Gastrocnemius medialis (tissue), 4 donors: ENCODE data around the gene CXCL1. TPM values are rescaled to one million over a fixed set of nuclear protein-coding genes. Genes with fewer than 3 reads are reported as not detected.

Experiments
- ATAC-seq, 2 donors: fragments of 150-250 bp; one replicate each; pipeline ENCODE4 v1.9.1; 2016
- DNase-seq, 2 donors: peaks; one replicate each; pipeline ENCODE4 v3.0.0-alpha.2; 2019
- H3K27ac ChIP-seq, 4 donors: fragments of 200-600 bp; sonication (generic); 1 replicate in 1 of 4; 2 replicates in 3 of 4; pipeline ENCODE4 v1.5.1; 2016 to 2018; ENCODE audit warnings: mild to moderate bottlenecking in 2 of 4, moderate library complexity in 1 of 4
- H3K27me3 ChIP-seq, 3 donors: fragments of 200-600 bp; sonication (generic) in 2 of 3; 1 replicate in 1 of 3; 2 replicates in 2 of 3; pipeline versions ENCODE4 v1.5.1 to v1.6.0; 2016 to 2019; ENCODE audit warnings: mild to moderate bottlenecking in 1 of 3, moderate library complexity in 1 of 3
- H3K36me3 ChIP-seq, 2 donors: fragments of 200-600 bp; sonication (generic) in 1 of 2; one replicate each; pipeline ENCODE4 v1.5.1; 2017 to 2018
- H3K4me1 ChIP-seq, 2 donors: fragments of 200-600 bp; sonication (generic) in 1 of 2; one replicate each; pipeline ENCODE4 v1.5.1; 2016 to 2017; ENCODE audit warnings: mild to moderate bottlenecking in 2 of 2
- H3K4me3 ChIP-seq, 4 donors: fragments of 200-600 bp; sonication (generic) in 3 of 4; 1 replicate in 1 of 4; 2 replicates in 3 of 4; pipeline ENCODE4 v1.5.1; 2016 to 2019; ENCODE audit warnings: mild to moderate bottlenecking in 2 of 4
- H3K9me3 ChIP-seq, 3 donors: fragments of 200-600 bp; sonication (generic) in 2 of 3; 1 replicate in 1 of 3; 2 replicates in 2 of 3; pipeline ENCODE4 v1.5.1; 2016 to 2019
- POLR2A ChIP-seq, 2 donors: fragments of 450-650 bp; IDR thresholded peaks; one replicate each; pipeline ENCODE4 v1.6.1; 2017; ENCODE audit warnings: antibody characterized with exemption in 2 of 2, mild to moderate bottlenecking in 2 of 2, moderate library complexity in 2 of 2
- in situ Hi-C, 4 donors: fragments of 200-750 bp; cut with MboI; loops; one replicate each; pipeline versions ENCODE4 v1.15.0 to v1.8.0; 2017; ENCODE audit warnings: low sequenced_read_pairs in 4 of 4
- intact Hi-C: fragments of 100-400 bp; cut with DNase I; formaldehyde crosslinking; loops from one replicate; pipeline ENCODE4 v1.15.1; 2023; ENCODE audit warnings: low total_unique reads
- total RNA-seq, 4 donors: library from RNA; depleted of rRNA; stranded (reverse); fragments of >200 nt; gene quantifications; one replicate each; pipeline versions ENCODE4 v1.1.0 to v1.2.3, GENCODE V29; 2016
- TF ChIP-seq, protein P1 (sequence below), 5 experiments: fragments of 450-650 bp in 3 of 5; fragments of 200-600 bp in 2 of 5; sonication (generic) in 2 of 5; IDR thresholded peaks in 4 of 5; conservative IDR thresholded peaks in 1 of 5; 1 replicate in 4 of 5; 2 replicates in 1 of 5; pipeline ENCODE4 v1.5.1; 2016 to 2019; ENCODE audit warnings: antibody characterized with exemption in 5 of 5, mild to moderate bottlenecking in 3 of 5, moderate library complexity in 3 of 5

The CXCL1 gene
- total RNA-seq, 4 donors from 2014 or later, result 2.7 to 3.2 TPM; not detected in 2

DNA sequence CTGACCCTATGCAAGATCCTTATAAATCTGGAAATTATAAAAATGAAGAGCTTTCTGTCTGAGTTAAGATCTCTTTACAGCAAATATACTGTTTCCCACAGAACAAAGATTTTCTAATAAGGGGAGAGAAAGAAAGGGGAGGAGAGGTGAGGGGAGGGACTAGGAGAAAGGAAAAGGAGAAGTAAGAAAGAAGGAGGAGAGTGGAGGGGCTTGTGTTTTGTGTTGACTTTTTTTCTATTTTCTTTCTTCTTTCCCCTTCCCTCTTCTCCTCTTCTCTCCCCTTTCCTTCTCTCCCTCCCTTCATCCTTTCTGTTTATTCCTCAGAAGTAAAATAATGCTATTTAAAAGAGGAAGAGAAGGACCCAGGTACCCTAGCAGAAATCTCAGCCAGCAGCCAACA lies 26.5 kb upstream of the CXCL1 start:
- intact Hi-C loops, result no loop called here

DNA sequence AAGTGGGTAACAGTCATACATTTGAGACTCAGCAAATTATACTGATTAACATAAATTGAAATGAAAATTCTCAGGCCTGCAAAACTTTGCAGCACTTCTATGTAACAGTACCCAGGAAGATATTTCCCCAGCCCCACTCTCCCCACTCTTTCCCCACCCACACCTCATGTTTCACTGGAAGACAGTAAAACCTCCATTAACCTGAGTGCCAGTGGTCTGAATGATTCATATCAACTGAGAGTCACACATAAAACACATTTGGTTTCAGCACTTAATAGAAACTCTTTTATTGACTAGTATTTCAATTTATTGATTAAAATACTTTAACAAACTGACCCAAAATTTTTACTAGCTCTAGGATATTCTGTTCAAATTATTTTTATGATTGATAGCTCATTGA lies 25.8 kb upstream of the CXCL1 start:
- ATAC-seq (no peak), DNase-seq (no peak)
- Histone ChIP-seq H3K4me3 (no peak overlapping the region), H3K36me3 (no peaks in the 10 kb centered on the region), H3K27me3 (peaks cover 0 to 4% (median 0%) of the 10 kb centered on the region in 3 donors), H3K27ac (no peak overlapping the region), H3K4me1 (no peaks in the 10 kb centered on the region), H3K9me3 (no peaks in the 10 kb centered on the region)
- in situ Hi-C loops, result no loop called here
- TF ChIP-seq, protein P1, sequence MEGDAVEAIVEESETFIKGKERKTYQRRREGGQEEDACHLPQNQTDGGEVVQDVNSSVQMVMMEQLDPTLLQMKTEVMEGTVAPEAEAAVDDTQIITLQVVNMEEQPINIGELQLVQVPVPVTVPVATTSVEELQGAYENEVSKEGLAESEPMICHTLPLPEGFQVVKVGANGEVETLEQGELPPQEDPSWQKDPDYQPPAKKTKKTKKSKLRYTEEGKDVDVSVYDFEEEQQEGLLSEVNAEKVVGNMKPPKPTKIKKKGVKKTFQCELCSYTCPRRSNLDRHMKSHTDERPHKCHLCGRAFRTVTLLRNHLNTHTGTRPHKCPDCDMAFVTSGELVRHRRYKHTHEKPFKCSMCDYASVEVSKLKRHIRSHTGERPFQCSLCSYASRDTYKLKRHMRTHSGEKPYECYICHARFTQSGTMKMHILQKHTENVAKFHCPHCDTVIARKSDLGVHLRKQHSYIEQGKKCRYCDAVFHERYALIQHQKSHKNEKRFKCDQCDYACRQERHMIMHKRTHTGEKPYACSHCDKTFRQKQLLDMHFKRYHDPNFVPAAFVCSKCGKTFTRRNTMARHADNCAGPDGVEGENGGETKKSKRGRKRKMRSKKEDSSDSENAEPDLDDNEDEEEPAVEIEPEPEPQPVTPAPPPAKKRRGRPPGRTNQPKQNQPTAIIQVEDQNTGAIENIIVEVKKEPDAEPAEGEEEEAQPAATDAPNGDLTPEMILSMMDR (IDR thresholded peaks at IDR 0.05 in 4 of 5, conservative IDR thresholded peaks at IDR 0.05 in 1 of 5), result no peak
- no peak for TF ChIP-seq POLR2A (IDR thresholded peaks at IDR 0.05)
- intact Hi-C loops, result no loop called here

More for the DNA sequence above, 26.5 kb upstream of the CXCL1 start:
- no peak overlapping the region for H3K27ac ChIP-seq
- peaks cover 0 to 5% (median 2%) of the 10 kb centered on the region in 3 donors for H3K27me3 ChIP-seq
- H3K36me3 ChIP-seq, result no peaks in the 10 kb centered on the region
- in situ Hi-C loops, result no loop called here
- TF ChIP-seq POLR2A (IDR thresholded peaks at IDR 0.05), result no peak
- TF ChIP-seq, protein P1 (IDR thresholded peaks at IDR 0.05 in 4 of 5, conservative IDR thresholded peaks at IDR 0.05 in 1 of 5), result no peak
- DNase-seq (no peak), ATAC-seq (no peak)
- H3K4me3 ChIP-seq, result no peak overlapping the region
- no peaks in the 10 kb centered on the region for H3K9me3 ChIP-seq
- H3K4me1 ChIP-seq, result no peaks in the 10 kb centered on the region

DNA sequence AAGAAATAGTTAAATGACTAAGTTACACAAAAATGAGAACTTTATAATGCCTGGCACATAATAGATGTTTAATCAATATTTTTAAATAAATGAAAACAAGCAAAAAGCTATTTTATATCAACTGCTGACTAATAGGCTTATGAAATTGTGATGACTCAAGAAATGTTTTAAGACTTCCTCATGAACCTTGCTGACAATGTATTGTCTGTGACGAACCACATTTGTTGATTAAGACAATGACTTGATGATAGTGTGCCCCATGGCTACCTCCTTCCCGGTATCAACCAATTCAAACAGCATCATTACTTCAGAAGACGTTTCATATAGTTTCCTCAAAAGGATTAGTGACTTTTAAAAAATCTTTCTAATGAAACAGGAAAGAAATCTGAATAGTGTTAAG lies 24.8 kb upstream of the CXCL1 start:
- Histone ChIP-seq H3K4me1 (no peaks in the 10 kb centered on the region), H3K27me3 (peaks cover 0 to 3% (median 0%) of the 10 kb centered on the region in 3 donors), H3K9me3 (no peaks in the 10 kb centered on the region), H3K36me3 (no peaks in the 10 kb centered on the region), H3K27ac (no peak overlapping the region), H3K4me3 (no peak overlapping the region)
- TF ChIP-seq, protein P1 (IDR thresholded peaks at IDR 0.05 in 4 of 5, conservative IDR thresholded peaks at IDR 0.05 in 1 of 5), result no peak
- no peak for TF ChIP-seq POLR2A (IDR thresholded peaks at IDR 0.05)
- in situ Hi-C loops (no loop called here), intact Hi-C loops (no loop called here)
- DNase-seq (no peak), ATAC-seq (no peak)

DNA sequence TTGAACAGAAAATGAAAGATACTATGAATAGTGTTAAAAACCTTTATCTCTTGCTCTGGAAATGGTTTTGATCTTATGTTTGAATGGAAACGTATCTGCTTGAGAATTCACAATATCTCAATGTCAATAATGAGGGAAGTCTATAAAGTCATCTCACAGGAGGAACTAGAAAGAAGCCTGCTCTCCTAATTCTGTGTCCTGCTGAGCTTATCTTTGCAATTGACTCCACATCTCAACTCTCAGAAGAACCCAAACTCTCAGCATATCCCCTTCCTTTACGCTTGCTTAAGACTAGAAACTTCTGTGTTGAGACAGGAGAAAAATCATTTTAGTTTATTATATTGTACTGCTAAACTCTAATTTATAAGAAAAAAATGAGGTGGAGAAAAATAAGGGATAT lies 24.4 kb upstream of the CXCL1 start:
- intact Hi-C loops, result no loop called here
- ATAC-seq, result no peak
- Histone ChIP-seq H3K9me3 (no peaks in the 10 kb centered on the region), H3K36me3 (no peaks in the 10 kb centered on the region), H3K27ac (no peak overlapping the region), H3K27me3 (no peaks in the 10 kb centered on the region), H3K4me3 (no peak overlapping the region), H3K4me1 (no peaks in the 10 kb centered on the region)
- in situ Hi-C loops, result no loop called here
- no peak for DNase-seq
- TF ChIP-seq POLR2A (IDR thresholded peaks at IDR 0.05), result no peak
- TF ChIP-seq, protein P1 (IDR thresholded peaks at IDR 0.05 in 4 of 5, conservative IDR thresholded peaks at IDR 0.05 in 1 of 5), result no peak

DNA sequence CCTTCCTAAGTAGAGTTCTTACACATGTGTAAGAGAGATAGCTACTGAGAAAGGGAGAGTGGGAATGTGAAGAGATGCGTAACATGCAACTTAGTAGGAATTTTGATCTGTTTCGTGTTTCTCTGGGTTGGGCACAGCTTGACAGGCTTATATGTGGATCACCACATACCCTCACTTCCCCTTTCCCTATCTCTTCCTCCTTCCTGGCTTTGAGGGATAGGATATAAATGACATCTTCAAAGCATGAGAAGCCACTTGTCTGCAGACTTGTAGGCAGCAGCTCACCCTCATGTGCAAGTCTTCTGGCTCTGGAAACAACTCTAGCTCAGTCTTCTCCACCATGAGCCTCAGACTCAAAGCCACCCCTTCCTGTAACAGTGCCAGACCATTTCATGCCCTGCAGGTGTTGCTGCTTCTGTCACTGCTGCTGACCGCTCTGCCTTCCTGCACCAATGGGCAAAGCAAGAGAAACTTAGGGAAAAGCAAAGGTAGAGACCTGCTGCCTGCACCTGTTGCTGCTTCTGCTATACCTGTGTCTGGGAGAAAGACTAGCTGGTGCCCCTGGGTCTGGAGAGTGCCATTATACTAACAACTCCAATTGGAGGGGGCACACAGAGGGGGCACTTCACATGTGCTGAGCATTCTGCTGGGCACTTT lies 21.5 kb upstream of the CXCL1 start:
- TF ChIP-seq, protein P1 (IDR thresholded peaks at IDR 0.05 in 4 of 5, conservative IDR thresholded peaks at IDR 0.05 in 1 of 5), result no peak
- TF ChIP-seq POLR2A (IDR thresholded peaks at IDR 0.05), result no peak
- Histone ChIP-seq H3K27ac (no peak overlapping the region), H3K4me3 (no peak overlapping the region), H3K27me3 (peaks cover 0 to 2% (median 0%) of the 10 kb centered on the region in 3 donors), H3K9me3 (no peaks in the 10 kb centered on the region), H3K36me3 (no peaks in the 10 kb centered on the region), H3K4me1 (no peaks in the 10 kb centered on the region)
- intact Hi-C loops, result no loop called here
- DNase-seq (no peak), ATAC-seq (no peak)
- in situ Hi-C loops, result no loop called here
